MM.1S (cell line): ENCODE results near the gene IQSEC1.

Experiments
- DNase-seq: peaks from one replicate; pipeline ENCODE4 v3.0.0-alpha.2; 2015
- H2AFZ ChIP-seq: fragments of 300-600 bp; sonication (generic); 2 replicates; pipeline ENCODE4 v1.6.0; 2016; ENCODE audit warnings: antibody characterized with exemption, low read length
- H3F3A ChIP-seq: fragments of 300-600 bp; sonication (generic); 2 replicates; pipeline ENCODE4 v1.6.1; 2016; ENCODE audit warnings: mild to moderate bottlenecking, antibody characterized with exemption, low read length, moderate library complexity, mixed read lengths; ENCODE audit not compliant: insufficient read depth
- H3K27ac ChIP-seq: fragments of 300-600 bp; sonication (generic); 2 replicates; pipeline ENCODE4 v1.5.1; 2016; ENCODE audit warnings: mild to moderate bottlenecking, low read length
- H3K27me3 ChIP-seq: fragments of 300-600 bp; sonication (generic); replicated peaks from 2 replicates; pipeline ENCODE4 v1.6.0; 2016; ENCODE audit warnings: low read length; ENCODE audit not compliant: insufficient read depth
- H3K36me3 ChIP-seq: fragments of 300-600 bp; sonication (generic); replicated peaks from 2 replicates; pipeline ENCODE4 v1.6.1; 2016; ENCODE audit warnings: mild to moderate bottlenecking, low read length, mixed read lengths; ENCODE audit not compliant: insufficient read depth
- H3K4me1 ChIP-seq: fragments of 300-600 bp; sonication (generic); 2 replicates; pipeline ENCODE4 v1.6.1; 2016; ENCODE audit warnings: low read length, mixed read lengths
- H3K4me2 ChIP-seq: fragments of 300-600 bp; sonication (generic); 2 replicates; pipeline ENCODE4 v1.6.0; 2016; ENCODE audit warnings: low read depth, low read length
- H3K4me3 ChIP-seq: fragments of 300-600 bp; sonication (generic); 2 replicates; pipeline ENCODE4 v1.5.1; 2016; ENCODE audit warnings: low read length, mixed read lengths
- H3K79me2 ChIP-seq: fragments of 300-600 bp; sonication (generic); 2 replicates; pipeline ENCODE4 v1.6.1; 2016; ENCODE audit warnings: mixed run types, low read length, mixed read lengths
- H3K9ac ChIP-seq: fragments of 300-600 bp; sonication (generic); 2 replicates; pipeline ENCODE4 v1.6.1; 2016; ENCODE audit warnings: low read length, mixed read lengths
- H3K9me2 ChIP-seq: fragments of 300-600 bp; sonication (generic); replicated peaks from 2 replicates; pipeline ENCODE4 v1.6.1; 2016; ENCODE audit warnings: mild to moderate bottlenecking, low read length, mixed read lengths; ENCODE audit not compliant: insufficient read depth
- H3K9me3 ChIP-seq: fragments of 300-600 bp; sonication (generic); replicated peaks from 2 replicates; pipeline ENCODE4 v1.6.1; 2016; ENCODE audit warnings: mild to moderate bottlenecking, low read length, mixed read lengths; ENCODE audit not compliant: insufficient read depth
- H4K20me1 ChIP-seq: fragments of 300-600 bp; sonication (generic); 2 replicates; pipeline ENCODE4 v1.6.1; 2016; ENCODE audit warnings: mild to moderate bottlenecking, low read length, moderate library complexity, mixed read lengths; ENCODE audit not compliant: insufficient read depth
- EZH2 ChIP-seq: fragments of 300-600 bp; sonication (generic); optimal IDR thresholded peaks from 2 replicates; pipeline ENCODE3; 2017; ENCODE audit warnings: low read depth, mild to moderate bottlenecking, antibody characterized with exemption, low read length, mixed read lengths
- EZH2phosphoT487 ChIP-seq: fragments of 300-600 bp; sonication (generic); IDR thresholded peaks from 2 replicates; pipeline ENCODE4 v1.6.1; 2018; ENCODE audit warnings: antibody characterized with exemption, low read length
- TF ChIP-seq, protein P1 (sequence below): fragments of 300-600 bp; sonication (generic); IDR thresholded peaks from 2 replicates; pipeline ENCODE4 v1.5.1; 2016; ENCODE audit warnings: antibody characterized with exemption, low read length, mixed read lengths

The IQSEC1 gene

DNA sequence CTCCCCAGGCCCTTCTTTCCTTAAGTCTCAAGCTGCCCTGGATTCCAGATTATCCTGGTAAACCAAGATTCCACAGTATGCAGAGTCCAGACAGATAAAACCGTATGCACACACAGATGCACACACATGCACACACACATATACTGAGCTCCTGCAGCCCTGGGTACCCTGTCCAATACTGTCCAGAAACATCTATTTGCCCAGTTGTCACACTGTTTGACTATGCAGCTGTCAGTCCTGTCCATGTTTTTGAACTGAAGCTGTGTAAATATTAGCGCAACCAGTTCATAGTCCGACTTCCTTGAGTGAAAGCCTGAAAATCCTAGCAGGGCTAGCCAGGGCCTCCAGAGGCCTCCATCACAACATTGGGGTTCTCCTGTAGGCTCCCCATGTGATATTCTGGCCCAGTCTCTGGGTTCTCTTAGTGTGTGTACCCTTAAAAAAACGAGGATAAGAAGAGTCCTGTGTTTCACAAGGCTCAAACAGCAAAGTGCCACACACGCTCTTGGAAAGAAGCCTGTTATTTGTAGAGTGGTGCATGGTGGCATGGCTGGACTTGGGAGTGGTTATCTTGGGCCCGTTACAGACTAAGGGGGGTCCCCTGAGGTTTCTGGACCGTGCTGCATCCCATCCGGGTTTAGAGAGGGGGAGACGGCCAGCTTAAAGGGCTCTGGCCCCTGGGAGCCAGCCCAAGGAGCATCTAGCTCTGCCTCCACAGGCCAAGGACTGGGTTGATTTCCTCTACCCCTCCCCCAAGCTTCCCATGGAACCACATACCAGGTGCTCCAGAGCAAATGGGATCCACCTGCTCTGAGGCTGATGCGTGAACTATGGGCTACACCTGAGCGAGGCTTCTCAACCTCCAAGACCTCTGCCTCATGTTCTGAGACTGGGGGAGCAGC, 108.3 kb downstream of the IQSEC1 start:
- Histone ChIP-seq H3F3A (no peaks in the 10 kb centered on the region), H3K4me1 (peaks cover 8% of the 10 kb centered on the region), H3K79me2 (peaks cover 87% of the 10 kb centered on the region), H3K4me3 (no peak overlapping the region), H2AFZ (no peak overlapping the region), H3K9me3 (no peaks in the 10 kb centered on the region), H4K20me1 (peaks cover 28% of the 10 kb centered on the region), H3K9me2 (no peaks in the 10 kb centered on the region), H3K27ac (no peak overlapping the region), H3K4me2 (no peak overlapping the region), H3K27me3 (no peaks in the 10 kb centered on the region), H3K36me3 (no peaks in the 10 kb centered on the region), H3K9ac (no peak overlapping the region)
- TF ChIP-seq, protein P1, sequence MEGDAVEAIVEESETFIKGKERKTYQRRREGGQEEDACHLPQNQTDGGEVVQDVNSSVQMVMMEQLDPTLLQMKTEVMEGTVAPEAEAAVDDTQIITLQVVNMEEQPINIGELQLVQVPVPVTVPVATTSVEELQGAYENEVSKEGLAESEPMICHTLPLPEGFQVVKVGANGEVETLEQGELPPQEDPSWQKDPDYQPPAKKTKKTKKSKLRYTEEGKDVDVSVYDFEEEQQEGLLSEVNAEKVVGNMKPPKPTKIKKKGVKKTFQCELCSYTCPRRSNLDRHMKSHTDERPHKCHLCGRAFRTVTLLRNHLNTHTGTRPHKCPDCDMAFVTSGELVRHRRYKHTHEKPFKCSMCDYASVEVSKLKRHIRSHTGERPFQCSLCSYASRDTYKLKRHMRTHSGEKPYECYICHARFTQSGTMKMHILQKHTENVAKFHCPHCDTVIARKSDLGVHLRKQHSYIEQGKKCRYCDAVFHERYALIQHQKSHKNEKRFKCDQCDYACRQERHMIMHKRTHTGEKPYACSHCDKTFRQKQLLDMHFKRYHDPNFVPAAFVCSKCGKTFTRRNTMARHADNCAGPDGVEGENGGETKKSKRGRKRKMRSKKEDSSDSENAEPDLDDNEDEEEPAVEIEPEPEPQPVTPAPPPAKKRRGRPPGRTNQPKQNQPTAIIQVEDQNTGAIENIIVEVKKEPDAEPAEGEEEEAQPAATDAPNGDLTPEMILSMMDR: no peak
- TF ChIP-seq EZH2phosphoT487 (no peak), EZH2 (no peak)
- DNase-seq: no peak

DNA sequence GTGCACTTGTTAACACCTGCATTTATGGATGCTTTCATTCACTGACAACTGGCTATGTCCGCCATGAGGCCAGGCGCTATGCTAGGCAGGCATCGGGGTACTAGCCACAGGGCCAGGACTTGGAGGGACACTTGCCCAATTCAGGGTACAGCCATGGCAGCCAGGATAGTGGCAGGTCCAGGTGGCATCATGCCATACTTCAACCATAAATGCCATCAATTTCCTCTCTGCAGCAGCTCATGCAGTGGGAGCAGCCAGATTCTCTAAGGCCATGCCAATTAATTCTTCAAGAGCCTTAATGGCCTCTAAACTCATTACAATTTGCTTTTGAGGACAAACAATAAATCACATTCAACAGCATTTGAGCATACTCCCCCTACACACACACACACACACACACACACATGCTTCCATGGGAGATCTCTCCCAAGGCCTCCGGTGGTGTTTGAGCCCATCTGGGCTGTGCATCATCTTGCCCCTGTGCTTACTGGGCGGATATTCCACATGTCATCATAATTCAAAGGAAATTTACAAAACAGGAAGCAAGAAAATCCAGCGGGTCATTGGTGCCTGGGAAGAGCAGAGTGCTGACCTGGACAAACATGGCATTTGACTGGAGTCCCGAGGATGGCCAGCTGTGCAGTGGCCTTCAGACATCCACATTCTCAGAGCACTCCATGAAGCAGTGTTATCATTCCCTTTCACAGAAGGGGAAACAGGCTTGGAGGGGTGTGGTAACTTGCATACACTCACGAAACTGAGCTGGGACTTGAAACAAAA, 109.1 kb downstream of the IQSEC1 start:
- Histone ChIP-seq H3K9me2 (no peaks in the 10 kb centered on the region), H3K9ac (no peak overlapping the region), H3K4me3 (no peak overlapping the region), H4K20me1 (peaks cover 28% of the 10 kb centered on the region), H3K27ac (no peak overlapping the region), H3K4me2 (no peak overlapping the region), H3K4me1 (peaks cover 8% of the 10 kb centered on the region), H3K36me3 (no peaks in the 10 kb centered on the region), H3K27me3 (no peaks in the 10 kb centered on the region), H3F3A (no peaks in the 10 kb centered on the region), H2AFZ (no peak overlapping the region), H3K79me2 (peaks cover 93% of the 10 kb centered on the region), H3K9me3 (no peaks in the 10 kb centered on the region)
- DNase-seq: no peak
- TF ChIP-seq, protein P1: no peak
- TF ChIP-seq EZH2 (no peak), EZH2phosphoT487 (no peak)

DNA sequence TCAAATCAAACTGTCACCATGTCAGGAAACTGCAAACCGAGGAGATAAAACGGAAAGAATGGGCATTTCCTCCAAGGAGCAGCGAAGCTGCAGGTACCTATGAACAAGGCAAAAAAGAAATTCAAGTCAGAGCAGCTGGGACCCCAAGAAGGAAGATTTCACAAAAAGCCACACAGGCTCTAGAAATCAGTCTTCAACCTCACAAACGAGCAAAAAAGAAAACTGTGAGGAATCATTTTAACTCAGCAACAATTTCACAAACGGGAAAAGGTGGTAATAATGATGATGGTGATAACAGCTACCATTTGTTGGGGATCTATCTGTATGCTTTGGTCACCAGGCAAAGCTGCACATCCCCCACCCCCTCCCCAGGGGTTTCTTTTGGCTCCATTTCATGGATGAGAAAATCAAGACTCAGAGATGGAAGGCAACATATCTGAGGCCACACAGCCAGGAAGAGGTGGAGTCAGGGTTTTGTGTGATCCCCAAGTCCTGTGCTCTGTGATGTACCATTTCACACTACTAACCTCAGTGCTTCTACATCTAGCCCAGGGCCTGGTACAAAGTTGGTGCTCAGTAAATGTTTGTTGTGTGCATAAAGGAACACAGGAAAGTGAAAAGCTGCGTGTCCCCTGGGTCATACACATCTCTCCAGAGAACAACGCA, 109.9 kb downstream of the IQSEC1 start:
- H3F3A ChIP-seq: no peaks in the 10 kb centered on the region
- no peaks in the 10 kb centered on the region for H3K9me2 ChIP-seq
- no peak for TF ChIP-seq EZH2phosphoT487
- TF ChIP-seq, protein P1: no peak
- no peak for TF ChIP-seq EZH2
- no peak overlapping the region for H2AFZ ChIP-seq
- peaks cover 96% of the 10 kb centered on the region for H3K79me2 ChIP-seq
- no peak overlapping the region for H3K27ac ChIP-seq
- H3K4me1 ChIP-seq: peaks cover 5% of the 10 kb centered on the region
- no peaks in the 10 kb centered on the region for H3K27me3 ChIP-seq
- no peaks in the 10 kb centered on the region for H3K36me3 ChIP-seq
- H3K4me2 ChIP-seq: no peak overlapping the region
- no peak overlapping the region for H3K4me3 ChIP-seq
- peaks cover 33% of the 10 kb centered on the region for H4K20me1 ChIP-seq
- DNase-seq: no peak
- no peak overlapping the region for H3K9ac ChIP-seq
- H3K9me3 ChIP-seq: no peaks in the 10 kb centered on the region
